ENCODE results near the gene BLOC1S1.

GRCh38 chr12:55728939-55729818 is 13.3 kb downstream of the BLOC1S1 start, which contains the start of gene CD63:
- TF ChIP-seq, protein P1, sequence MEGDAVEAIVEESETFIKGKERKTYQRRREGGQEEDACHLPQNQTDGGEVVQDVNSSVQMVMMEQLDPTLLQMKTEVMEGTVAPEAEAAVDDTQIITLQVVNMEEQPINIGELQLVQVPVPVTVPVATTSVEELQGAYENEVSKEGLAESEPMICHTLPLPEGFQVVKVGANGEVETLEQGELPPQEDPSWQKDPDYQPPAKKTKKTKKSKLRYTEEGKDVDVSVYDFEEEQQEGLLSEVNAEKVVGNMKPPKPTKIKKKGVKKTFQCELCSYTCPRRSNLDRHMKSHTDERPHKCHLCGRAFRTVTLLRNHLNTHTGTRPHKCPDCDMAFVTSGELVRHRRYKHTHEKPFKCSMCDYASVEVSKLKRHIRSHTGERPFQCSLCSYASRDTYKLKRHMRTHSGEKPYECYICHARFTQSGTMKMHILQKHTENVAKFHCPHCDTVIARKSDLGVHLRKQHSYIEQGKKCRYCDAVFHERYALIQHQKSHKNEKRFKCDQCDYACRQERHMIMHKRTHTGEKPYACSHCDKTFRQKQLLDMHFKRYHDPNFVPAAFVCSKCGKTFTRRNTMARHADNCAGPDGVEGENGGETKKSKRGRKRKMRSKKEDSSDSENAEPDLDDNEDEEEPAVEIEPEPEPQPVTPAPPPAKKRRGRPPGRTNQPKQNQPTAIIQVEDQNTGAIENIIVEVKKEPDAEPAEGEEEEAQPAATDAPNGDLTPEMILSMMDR (IDR thresholded peaks at IDR 0.05): no peak
- peak in 1 of 2 donors; percentile 84 for TF ChIP-seq POLR2A (IDR thresholded peaks at IDR 0.05)
